ENCODE data around the gene ENOX1.

DNA sequence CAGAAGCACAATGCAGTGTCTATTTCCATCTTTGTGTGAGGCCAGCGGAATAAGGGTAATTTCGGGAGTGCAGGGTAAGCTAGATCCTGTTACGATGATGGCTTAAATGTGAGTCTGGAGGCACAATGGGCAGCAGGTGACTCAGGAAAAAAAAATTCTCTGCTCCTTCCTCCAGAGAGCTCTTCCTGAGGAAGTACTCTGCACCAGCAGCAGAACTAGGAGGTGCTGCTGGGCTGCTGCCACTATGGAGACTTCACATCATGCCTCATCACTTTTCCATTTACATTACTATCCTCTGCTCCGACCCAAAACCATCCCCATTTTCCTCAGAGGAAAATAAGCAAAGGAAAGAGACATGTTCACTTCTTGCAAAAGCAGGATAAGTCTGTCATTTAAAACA lies 481.4 kb downstream of the ENOX1 start:
- TF ChIP-seq JUN (IDR thresholded peaks at IDR 0.05; ENCODE audit: borderline replicate concordance, insufficient read depth, insufficient read length, low read depth): no peak
- no peak for TF ChIP-seq POLR2A (IDR thresholded peaks at IDR 0.05; ENCODE audit: low read depth, low read length)
- TF ChIP-seq, protein P1, sequence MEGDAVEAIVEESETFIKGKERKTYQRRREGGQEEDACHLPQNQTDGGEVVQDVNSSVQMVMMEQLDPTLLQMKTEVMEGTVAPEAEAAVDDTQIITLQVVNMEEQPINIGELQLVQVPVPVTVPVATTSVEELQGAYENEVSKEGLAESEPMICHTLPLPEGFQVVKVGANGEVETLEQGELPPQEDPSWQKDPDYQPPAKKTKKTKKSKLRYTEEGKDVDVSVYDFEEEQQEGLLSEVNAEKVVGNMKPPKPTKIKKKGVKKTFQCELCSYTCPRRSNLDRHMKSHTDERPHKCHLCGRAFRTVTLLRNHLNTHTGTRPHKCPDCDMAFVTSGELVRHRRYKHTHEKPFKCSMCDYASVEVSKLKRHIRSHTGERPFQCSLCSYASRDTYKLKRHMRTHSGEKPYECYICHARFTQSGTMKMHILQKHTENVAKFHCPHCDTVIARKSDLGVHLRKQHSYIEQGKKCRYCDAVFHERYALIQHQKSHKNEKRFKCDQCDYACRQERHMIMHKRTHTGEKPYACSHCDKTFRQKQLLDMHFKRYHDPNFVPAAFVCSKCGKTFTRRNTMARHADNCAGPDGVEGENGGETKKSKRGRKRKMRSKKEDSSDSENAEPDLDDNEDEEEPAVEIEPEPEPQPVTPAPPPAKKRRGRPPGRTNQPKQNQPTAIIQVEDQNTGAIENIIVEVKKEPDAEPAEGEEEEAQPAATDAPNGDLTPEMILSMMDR (IDR thresholded peaks at IDR 0.05; ENCODE audit: extremely low read depth in 1 of 2, insufficient read depth in 1 of 2, low read depth in 1 of 2, low read length in 2 of 2): no peak
- no peak for TF ChIP-seq MYC (IDR thresholded peaks at IDR 0.05; ENCODE audit: low read depth, low read length)
- no peak for TF ChIP-seq EZH2 (IDR thresholded peaks at IDR 0.05; ENCODE audit: borderline replicate concordance, low read depth, low read length, severe bottlenecking)
- TF ChIP-seq POLR2AphosphoS5 (IDR thresholded peaks at IDR 0.05; ENCODE audit: insufficient read depth, low read depth, low read length): no peak
- TF ChIP-seq, protein P2, sequence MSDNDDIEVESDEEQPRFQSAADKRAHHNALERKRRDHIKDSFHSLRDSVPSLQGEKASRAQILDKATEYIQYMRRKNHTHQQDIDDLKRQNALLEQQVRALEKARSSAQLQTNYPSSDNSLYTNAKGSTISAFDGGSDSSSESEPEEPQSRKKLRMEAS (IDR thresholded peaks at IDR 0.05; ENCODE audit: insufficient read depth, insufficient read length): no peak
